Pancreas (tissue), 10 donors: ENCODE data around the gene SHANK2. TPM values are rescaled to one million over a fixed set of nuclear protein-coding genes. Genes with fewer than 3 reads are reported as not detected.

Source experiments
- ATAC-seq, 4 donors: fragments of 200-7000 bp; cut with Tn5 transposase; one replicate each; pipeline versions ENCODE4 v1.8.0 to v1.9.1; 2020; ENCODE audit warnings: mild to moderate bottlenecking in 4 of 4, moderate library complexity in 4 of 4
- DNase-seq, 6 donors: peaks; one replicate each; pipeline ENCODE4 v3.0.0-alpha.2; 2020
- FAIRE-seq: peaks from 2 replicates; lab custom pipeline; 2012; peaks lifted over from hg19 to GRCh38; lab: Jason Lieb, UNC
- H3K27ac ChIP-seq, 4 donors: fragments of 200-600 bp; sonication (generic); 1 replicate in 3 of 4; 2 replicates in 1 of 4; pipeline versions ENCODE4 v1.5.0 to v1.8.0; 2020
- H3K27me3 ChIP-seq, 4 donors: fragments of 200-600 bp; one replicate each; pipeline ENCODE4 v1.8.0; 2021
- H3K36me3 ChIP-seq, 3 donors: fragments of 200-600 bp; sonication (generic) in 1 of 3; one replicate each; pipeline versions ENCODE4 v1.5.0 to v1.8.0; 2020 to 2021
- H3K4me1 ChIP-seq, 3 donors: fragments of 200-600 bp; one replicate each; pipeline ENCODE4 v1.8.0; 2021
- H3K4me3 ChIP-seq, 4 donors: fragments of 200-600 bp; sonication (generic) in 2 of 4; one replicate each; pipeline versions ENCODE4 v1.5.0 to v1.8.0; 2020 to 2021
- H3K9me3 ChIP-seq, 4 donors: fragments of 200-600 bp; one replicate each; pipeline ENCODE4 v1.8.0; 2021
- WGBS, 2 donors: extraction: QIAGEN DNeasy Blood & Tissue Kit; methylation state at CpG; one replicate each; pipeline ENCODE4 v1.1.7; 2013; 5-methylcytosine and 5-hydroxymethylcytosine counted together
- intact Hi-C, 3 donors: fragments of 100-400 bp; cut with DNase I; formaldehyde crosslinking; loops; one replicate each; pipeline versions ENCODE4 v1.11.1 to v1.14.2; 2022
- polyA plus RNA-seq, 2 donors: library from polyadenylated mRNA; stranded (reverse); fragments of 200-250 nt; gene quantifications; one replicate each; pipeline ENCODE4 v1.2.3, GENCODE V29; 2013
- total RNA-seq, 6 donors: library from RNA; stranded (reverse); fragmentation: NEBNext Ultra II Directional in 4 of 6; extraction: Animal tissue kit (Norgen Biotek cat#: 25700) in 4 of 6; gene quantifications; one replicate each; pipeline versions ENCODE4 v1.2.1 to v1.2.4, GENCODE V29; 2021 to 2023
- TF ChIP-seq, protein P1 (sequence below), 4 donors: fragments of 200-600 bp; sonication (generic) in 3 of 4; IDR thresholded peaks; one replicate each; pipeline versions ENCODE4 v1.5.0 to v1.8.0; 2021; ENCODE audit warnings: antibody characterized with exemption in 4 of 4
- donor health status: healthy with polysubstance abuse.
- donor health status: DM: no; HTN: no; CAD: no; lungs with moderate emphysema.
- donor health status: DM: no; HTN: no; CAD: no.
- donor health status: control.
- donor health status: control.
- donor health status: Bipolar disorder and iron deficiency.
- donor health status: DM: yes; HTN: yes; CAD: no.
- donor health status: DM: no; HTN: no; CAD: no.
- donor health status: DM: no; HTN: no; CAD: no.
- donor health status: DM: yes; HTN: yes; CAD: no.

Gene SHANK2
- total RNA-seq (10 to 100 TPM; 25.9 to 44.9 (median 33.7) TPM), polyA plus RNA-seq (10 to 100 TPM in 1 of 2 donors, 1 to 10 TPM in 1; 8.4 to 25.7 TPM)

GRCh38 chr11:71252269-71252769 is at the start of gene SHANK2:
SHANK2 (minus strand) TSS chr11:71252577; CDS start chr11:71147326, 105,251 bp downstream.
- peaks cover 17 to 20% (median 18%) of the 10 kb centered on the region in 3 donors for H3K4me1 ChIP-seq
- peak within 1 kb of the TSS; percentile 80 to 93 (median 88) for H3K27ac ChIP-seq
- H3K4me3 ChIP-seq = peak within 1 kb of the TSS; percentile 62 to 82 (median 68)
- 0 to 1% methylated on average over 36 to 70 of the region's 70 CpGs for WGBS, 2 donors
- FAIRE-seq (no peak), DNase-seq (peak; percentile 53 to 84 (median 70)), ATAC-seq (peak; percentile 60 to 77 (median 66))
- H3K9me3 ChIP-seq = no peaks in the 10 kb centered on the region
- TF ChIP-seq, protein P1, sequence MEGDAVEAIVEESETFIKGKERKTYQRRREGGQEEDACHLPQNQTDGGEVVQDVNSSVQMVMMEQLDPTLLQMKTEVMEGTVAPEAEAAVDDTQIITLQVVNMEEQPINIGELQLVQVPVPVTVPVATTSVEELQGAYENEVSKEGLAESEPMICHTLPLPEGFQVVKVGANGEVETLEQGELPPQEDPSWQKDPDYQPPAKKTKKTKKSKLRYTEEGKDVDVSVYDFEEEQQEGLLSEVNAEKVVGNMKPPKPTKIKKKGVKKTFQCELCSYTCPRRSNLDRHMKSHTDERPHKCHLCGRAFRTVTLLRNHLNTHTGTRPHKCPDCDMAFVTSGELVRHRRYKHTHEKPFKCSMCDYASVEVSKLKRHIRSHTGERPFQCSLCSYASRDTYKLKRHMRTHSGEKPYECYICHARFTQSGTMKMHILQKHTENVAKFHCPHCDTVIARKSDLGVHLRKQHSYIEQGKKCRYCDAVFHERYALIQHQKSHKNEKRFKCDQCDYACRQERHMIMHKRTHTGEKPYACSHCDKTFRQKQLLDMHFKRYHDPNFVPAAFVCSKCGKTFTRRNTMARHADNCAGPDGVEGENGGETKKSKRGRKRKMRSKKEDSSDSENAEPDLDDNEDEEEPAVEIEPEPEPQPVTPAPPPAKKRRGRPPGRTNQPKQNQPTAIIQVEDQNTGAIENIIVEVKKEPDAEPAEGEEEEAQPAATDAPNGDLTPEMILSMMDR (IDR thresholded peaks at IDR 0.05) = no peak
- no peaks in the 10 kb centered on the region for H3K27me3 ChIP-seq
- intact Hi-C loops = loop anchor here in 1 of 3 donors (10.0 kb wide), 1 partner anchor 92 kb away; no protein-coding TSS in a partner anchor
- no peaks in the 10 kb centered on the region for H3K36me3 ChIP-seq

- Histone ChIP-seq H3K27ac (no peak overlapping the region), H3K27me3 (no peaks in the 10 kb centered on the region), H3K36me3 (no peaks in the 10 kb centered on the region), H3K9me3 (no peaks in the 10 kb centered on the region), H3K4me1 (no peaks in the 10 kb centered on the region), H3K4me3 (no peak overlapping the region)
- ATAC-seq (no peak), FAIRE-seq (no peak), DNase-seq (peak in 1 of 6 donors; percentile 32)
- 75 to 77% methylated on average over 17 of the region's 17 CpGs for WGBS, 2 donors
- TF ChIP-seq, protein P1 (IDR thresholded peaks at IDR 0.05) = no peak
- intact Hi-C loops = no loop called here
Measured at GRCh38 chr11:71301858-71302533, 49.6 kb upstream of the SHANK2 start.

DNA sequence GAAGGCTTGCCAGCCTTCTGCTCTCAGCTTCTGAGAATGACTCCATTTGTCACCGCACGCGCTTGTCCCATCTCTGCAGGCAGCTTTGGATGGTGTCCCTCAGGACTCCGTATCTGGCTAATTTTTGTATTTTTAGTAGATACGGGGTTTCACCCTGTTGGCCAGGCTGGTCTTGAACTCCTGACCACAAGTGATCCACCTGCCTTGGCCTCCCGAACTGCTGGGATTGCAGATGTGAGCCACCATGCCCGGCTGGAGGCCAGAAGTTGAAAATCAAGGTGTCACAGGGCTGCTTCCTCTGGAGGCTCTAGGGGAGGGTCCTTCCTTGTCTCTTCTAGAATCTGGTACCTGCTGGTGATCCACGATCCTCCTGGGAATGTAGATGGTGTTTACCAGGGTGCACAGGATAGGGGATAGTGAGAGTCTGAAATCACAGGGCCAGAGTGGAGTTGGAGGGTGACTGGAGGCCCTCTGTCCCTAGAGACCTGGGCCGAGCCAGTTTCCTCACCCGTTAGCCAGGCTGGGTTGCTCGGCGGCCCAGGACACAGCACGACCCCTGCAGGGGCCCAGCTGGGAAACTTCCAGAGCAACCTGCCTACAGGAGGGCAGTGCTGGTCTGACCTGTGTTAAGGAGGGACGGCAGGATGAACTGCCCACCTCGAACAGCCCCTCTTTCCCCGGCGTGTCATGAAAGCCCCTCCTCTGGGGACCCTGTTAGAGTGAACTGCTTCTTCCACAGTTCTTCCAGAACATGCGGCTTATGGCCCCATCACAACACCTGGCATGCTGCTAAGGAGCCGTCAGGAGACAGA is 48.9 kb upstream of the SHANK2 start:
- intact Hi-C loops = no loop called here
- H3K4me3 ChIP-seq = no peak overlapping the region
- ATAC-seq (no peak), DNase-seq (peak in 1 of 6 donors; percentile 31), FAIRE-seq (no peak)
- TF ChIP-seq, protein P1 (IDR thresholded peaks at IDR 0.05) = no peak
- no peaks in the 10 kb centered on the region for H3K36me3 ChIP-seq
- no peaks in the 10 kb centered on the region for H3K9me3 ChIP-seq
- H3K27ac ChIP-seq = no peak overlapping the region
- no peaks in the 10 kb centered on the region for H3K4me1 ChIP-seq
- WGBS, 2 donors = 83 to 87% methylated on average over 19 of the region's 19 CpGs
- no peaks in the 10 kb centered on the region for H3K27me3 ChIP-seq

- no peak for ATAC-seq
- Histone ChIP-seq H3K27me3 (no peaks in the 10 kb centered on the region), H3K4me1 (no peaks in the 10 kb centered on the region), H3K9me3 (no peaks in the 10 kb centered on the region), H3K27ac (no peak overlapping the region), H3K4me3 (no peak overlapping the region), H3K36me3 (no peaks in the 10 kb centered on the region)
- intact Hi-C loops = no loop called here
- DNase-seq = no peak
- FAIRE-seq = no peak
- TF ChIP-seq, protein P1 (IDR thresholded peaks at IDR 0.05) = no peak
- 84 to 86% methylated on average over 8 of the region's 8 CpGs for WGBS, 2 donors
Measured at GRCh38 chr11:71300187-71300586, 47.8 kb upstream of the SHANK2 start.
